HepG2 (cell line): ENCODE data around the gene DNAJC1. TPM values are rescaled to one million over a fixed set of nuclear protein-coding genes. Genes with fewer than 3 reads are reported as not detected.

Experiments
- ATAC-seq: fragments of 200-7000 bp; cut with Tn5 transposase; 3 replicates; pipeline ENCODE4 v1.9.1; 2020; ENCODE audit warnings: mild to moderate bottlenecking, moderate library complexity
- BruUV-seq: library from RNA; stranded (reverse); fragments of 400-500 nt; replicated peaks from 2 replicates; lab custom pipeline; 2021; lab: Mats Ljungman, UMichigan
- CTCF ChIA-PET: fragments of 300-600 bp; formaldehyde crosslinking; extraction: SDS; loops from one replicate; lab custom pipeline; 2021; ENCODE audit warnings: low total read pairs, inconsistent platforms, low intra/inter-chr PET ratio; lab: Yijun Ruan, JAX
- POLR2A ChIA-PET: fragments of 350-600 bp; sonication (Branson Sonifier 250); formaldehyde crosslinking; loops from one replicate; lab custom pipeline; 2020; ENCODE audit warnings: antibody characterized with exemption, inconsistent platforms; lab: Yijun Ruan, JAX
- DNase-seq: peaks from one replicate; pipeline ENCODE4 v3.0.0-alpha.2; 2015; ENCODE audit warnings: low spot score
- FAIRE-seq: peaks from 3 replicates; lab custom pipeline; 2011; peaks lifted over from hg19 to GRCh38; lab: Jason Lieb, UNC
- H2AFZ ChIP-seq: one replicate; pipeline ENCODE4 v1.6.1; 2011; ENCODE audit warnings: low read length, inconsistent platforms
- H3K27ac ChIP-seq: fragments of 300-600 bp; 3 replicates; pipeline ENCODE4 v1.8.0; 2011; ENCODE audit warnings: mixed run types, mild to moderate bottlenecking, mixed read lengths, low read length, inconsistent platforms; ENCODE audit not compliant: insufficient read depth; ENCODE audit errors: extremely low read length
- H3K27me3 ChIP-seq, 2 experiments: fragments of 200-600 bp in 1 of 2; 2 replicates in 1 of 2; 3 replicates in 1 of 2; pipeline versions ENCODE4 v1.6.0 to v1.8.0; 2011; ENCODE audit warnings: low read length in 2 of 2, mild to moderate bottlenecking in 2 of 2, moderate library complexity in 2 of 2, inconsistent platforms in 1 of 2; ENCODE audit not compliant: insufficient read depth in 2 of 2, control insufficient read depth in 1 of 2
- H3K36me3 ChIP-seq, 2 experiments: fragments of 200-600 bp in 1 of 2; replicated peaks in 1 of 2; 2 replicates in 1 of 2; 3 replicates in 1 of 2; pipeline versions ENCODE4 v1.5.1 to v1.8.0; 2011; ENCODE audit warnings: low read length in 2 of 2, inconsistent platforms in 1 of 2; ENCODE audit not compliant: insufficient read depth in 2 of 2, control insufficient read depth in 1 of 2
- H3K4me1 ChIP-seq: 2 replicates; pipeline ENCODE4 v1.5.1; 2012; ENCODE audit warnings: low read length, inconsistent platforms; ENCODE audit not compliant: insufficient read depth
- H3K4me2 ChIP-seq: 2 replicates; pipeline ENCODE4 v1.6.0; 2011; ENCODE audit warnings: low read depth, low read length, inconsistent platforms
- H3K4me3 ChIP-seq, 3 experiments: fragments of 200-600 bp in 1 of 3; sonication (generic), shearing (Covaris generic) in 1 of 3; replicated peaks in 1 of 3; 2 replicates each; pipeline ENCODE4 v1.5.1; 2011 to 2016; ENCODE audit warnings: low read length in 3 of 3, inconsistent platforms in 2 of 3, low read depth in 2 of 3, mild to moderate bottlenecking in 2 of 3, control low read depth in 1 of 3, mixed read lengths in 1 of 3; ENCODE audit not compliant: insufficient read depth in 1 of 3
- H3K79me2 ChIP-seq: one replicate; pipeline ENCODE4 v1.6.1; 2011; ENCODE audit warnings: low read length, inconsistent platforms; ENCODE audit not compliant: insufficient read depth
- H3K9ac ChIP-seq: 2 replicates; pipeline ENCODE4 v1.6.0; 2011; ENCODE audit warnings: mild to moderate bottlenecking, low read depth, low read length, inconsistent platforms; ENCODE audit not compliant: insufficient read depth
- H3K9me3 ChIP-seq: 2 replicates; pipeline ENCODE4 v1.5.1; 2012; ENCODE audit warnings: mild to moderate bottlenecking, low read length
- H4K20me1 ChIP-seq: 2 replicates; pipeline ENCODE4 v1.6.0; 2011; ENCODE audit warnings: inconsistent platforms, mild to moderate bottlenecking, low read length, moderate library complexity; ENCODE audit not compliant: insufficient read depth
- CREB3 ChIP-seq: sonication (generic); formaldehyde crosslinking; IDR thresholded peaks from 2 replicates; pipeline ENCODE4 v1.5.0; 2020; ENCODE audit warnings: missing genetic modification reagents
- FOXO1 ChIP-seq: sonication (generic); formaldehyde crosslinking; IDR thresholded peaks from 2 replicates; pipeline ENCODE4 v1.4.0; 2020; ENCODE audit warnings: missing genetic modification reagents
- KDM2A ChIP-seq: sonication (generic); formaldehyde crosslinking; IDR thresholded peaks from 2 replicates; pipeline ENCODE4 v1.4.0; 2020; ENCODE audit warnings: low read depth, missing genetic modification reagents, borderline replicate concordance
- KDM5A ChIP-seq: fragments of 200-600 bp; sonication (generic); IDR thresholded peaks from 2 replicates; pipeline ENCODE4 v1.7.0; 2018; ENCODE audit warnings: antibody characterized with exemption, mild to moderate bottlenecking, low read length, borderline replicate concordance
- MXI1 ChIP-seq: IDR thresholded peaks from 3 replicates; pipeline ENCODE4 v1.6.1; 2012; ENCODE audit warnings: low read depth, low read length, inconsistent platforms, borderline replicate concordance
- NFAT5 ChIP-seq: sonication (generic); formaldehyde crosslinking; IDR thresholded peaks from 2 replicates; pipeline ENCODE4 v1.4.0; 2020; ENCODE audit warnings: missing genetic modification reagents
- TRIM24 ChIP-seq: sonication (generic); formaldehyde crosslinking; IDR thresholded peaks from 2 replicates; pipeline ENCODE4 v1.8.0; 2022; ENCODE audit warnings: mild to moderate bottlenecking, missing genetic modification reagents
- ZFP37 ChIP-seq: sonication (generic); formaldehyde crosslinking; IDR thresholded peaks from 2 replicates; pipeline ENCODE4 v1.4.0; 2020; ENCODE audit warnings: missing genetic modification reagents, borderline replicate concordance
- ZKSCAN1 ChIP-seq: fragments of 150-350 bp; IDR thresholded peaks from 2 replicates; pipeline ENCODE4 v1.6.1; 2014; ENCODE audit warnings: low read length
- ZNF224 ChIP-seq: sonication (generic); formaldehyde crosslinking; IDR thresholded peaks from 2 replicates; pipeline ENCODE4 v1.5.0; 2020; ENCODE audit warnings: mild to moderate bottlenecking, missing genetic modification reagents
- ZNF275 ChIP-seq: sonication (generic); formaldehyde crosslinking; IDR thresholded peaks from 2 replicates; pipeline ENCODE4 v1.8.0; 2022; ENCODE audit warnings: missing genetic modification reagents, mild to moderate bottlenecking, inconsistent platforms, borderline replicate concordance
- ZNF629 ChIP-seq: sonication (generic); formaldehyde crosslinking; conservative IDR thresholded peaks from 2 replicates; pipeline ENCODE4 v1.5.0; 2020; ENCODE audit warnings: missing genetic modification reagents
- ZNF800 ChIP-seq: sonication (generic); formaldehyde crosslinking; IDR thresholded peaks from 2 replicates; pipeline ENCODE4 v1.4.0; 2020; ENCODE audit warnings: missing genetic modification reagents
- WGBS: methylation state at CpG from one replicate; pipeline ENCODE4 v1.1.6; 2017; ENCODE audit warnings: low lambda C conversion rate; 5-methylcytosine and 5-hydroxymethylcytosine counted together
- in situ Hi-C: cut with HindIII; loops from 2 replicates; pipeline ENCODE4 v1.10.0; 2017; ENCODE audit warnings: low pct_unique_long_range_greater_than_20kb; ENCODE audit not compliant: extremely low pct_ligation_motif_present
- intact Hi-C: fragments of 100-400 bp; cut with micrococcal nuclease; formaldehyde crosslinking; loops from one replicate; pipeline ENCODE4 v1.10.0; 2022; ENCODE audit not compliant: unreplicated experiment
- polyA plus RNA-seq, 8 experiments: library from polyadenylated mRNA; depleted of rRNA in 3 of 8; stranded (reverse) in 7 of 8; unstranded in 1 of 8; fragments of >200 nt; fragmentation: Illumina TruSeq in 4 of 8; extraction: Trizol in 4 of 8; gene quantifications; 2 replicates each; pipeline versions ENCODE4 v1.2.1 to v1.2.3, GENCODE V29; 2011 to 2016; ENCODE audit warnings: low read depth in 4 of 8, missing spikeins in 1 of 8, mixed read lengths in 1 of 8; ENCODE audit not compliant: insufficient read depth in 1 of 8
- total RNA-seq, 5 experiments: library from RNA; depleted of rRNA; stranded (reverse); fragments of >200 nt; fragmentation: Illumina TruSeq; extraction: Trizol; gene quantifications; 2 replicates each; pipeline ENCODE4 v1.2.3, GENCODE V29; 2016; ENCODE audit warnings: low read depth in 1 of 5

The DNAJC1 gene
- total and polyA plus RNA-seq, 2 of the 13 experiments (the other 11 are each of a cell fraction or from before 2014, with no cell fraction given) = 9.9 to 16.6 TPM

GRCh38 chr10:21976739-21977138 lies 26.8 kb downstream of the DNAJC1 start (continued):
- no peak for TF ChIP-seq ZNF800 (CRISPR knock-in tag)
- no peak for TF ChIP-seq KDM5A
- TF ChIP-seq ZNF224 (CRISPR knock-in tag) = no peak
- TF ChIP-seq ZKSCAN1 = no peak
- TF ChIP-seq MXI1 = no peak
- no peak for TF ChIP-seq CREB3 (CRISPR knock-in tag)

GRCh38 chr10:21976280-21976679 lies 27.2 kb downstream of the DNAJC1 start:
- WGBS = 98% methylated on average over 2 of the region's 2 CpGs
- no peak overlapping the region for H3K4me2 ChIP-seq
- H3K36me3 ChIP-seq = no peaks in the 10 kb centered on the region
- ChIA-PET CTCF (no interaction called here), POLR2A (no interaction called here)
- H3K79me2 ChIP-seq = no peaks in the 10 kb centered on the region
- BruUV-seq = no TSS peak
- ATAC-seq = no peak
- no peak overlapping the region for H3K9ac ChIP-seq
- in situ Hi-C loops = loop anchor here (25.0 kb wide), 1 partner anchor 586 kb away; no protein-coding TSS in a partner anchor
- no peaks in the 10 kb centered on the region for H3K9me3 ChIP-seq
- H3K4me1 ChIP-seq = peaks cover 6% of the 10 kb centered on the region; the same call in 1 of the 2 replicates
- H4K20me1 ChIP-seq = no peaks in the 10 kb centered on the region
- H2AFZ ChIP-seq = no peak overlapping the region
- no peaks in the 10 kb centered on the region; a peak in 1 of 5 replicates for H3K27me3 ChIP-seq
- DNase-seq = no peak
- no peak overlapping the region for H3K4me3 ChIP-seq
- FAIRE-seq = no peak
- H3K27ac ChIP-seq = no peak overlapping the region
- intact Hi-C loops = no loop called here
- TF ChIP-seq TRIM24 (CRISPR knock-in tag) (no peak), NFAT5 (CRISPR knock-in tag) (no peak), KDM2A (CRISPR knock-in tag) (no peak), FOXO1 (no peak), ZFP37 (CRISPR knock-in tag) (no peak), ZNF629 (no peak), ZNF275 (CRISPR knock-in tag) (no peak)
